ENCODE measurements around the gene ADPRS.
A peak's percentile ranks its signal among the peaks of the same experiment; 100 is the strongest.

The ADPRS gene

DNA sequence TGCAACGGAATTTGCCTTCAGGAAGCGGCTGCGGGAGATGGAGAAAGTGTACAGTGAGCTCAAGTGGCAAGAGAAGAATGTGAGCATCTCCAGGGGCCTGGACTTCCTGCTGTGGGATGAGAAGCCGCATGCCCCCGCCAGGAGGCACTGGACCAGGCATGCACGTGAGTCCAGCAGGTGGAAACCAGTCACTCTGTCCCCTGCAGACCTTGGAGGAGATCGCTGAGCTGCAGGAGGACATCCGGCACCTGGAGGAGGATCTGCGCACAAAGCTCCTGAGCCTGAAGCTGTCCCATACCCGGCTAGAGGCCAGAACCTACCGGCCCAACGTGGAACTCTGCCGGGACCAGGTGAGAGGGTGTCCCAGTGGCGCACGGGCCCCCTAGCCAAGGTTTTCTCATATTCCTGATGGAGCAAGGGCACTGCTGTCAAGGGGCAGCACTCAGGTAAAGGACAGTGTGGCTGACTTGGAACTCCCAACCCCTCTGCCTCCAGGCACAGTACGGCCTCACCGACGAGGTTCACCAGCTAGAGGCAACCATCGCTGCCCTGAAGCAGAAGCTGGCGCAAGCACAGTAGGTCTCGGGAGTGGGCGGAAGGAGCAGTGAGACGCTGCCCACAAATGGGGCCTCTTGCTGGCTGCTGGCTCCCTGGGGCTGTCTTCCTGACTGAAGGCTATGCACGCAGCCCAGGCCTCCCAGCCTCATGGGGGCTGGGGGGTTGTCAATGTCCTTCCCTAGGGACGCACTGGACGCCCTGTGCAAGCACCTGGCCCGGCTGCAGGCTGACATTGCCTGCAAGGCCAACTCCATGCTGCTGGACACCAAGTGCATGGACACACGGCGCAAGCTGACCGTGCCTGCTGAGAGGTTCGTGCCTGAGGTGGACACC, 1.2 kb upstream of the ADPRS start:
- no peak overlapping the region for H3K4me3 ChIP-seq (ENCODE audit: low read length)
- no peak for DNase-seq (ENCODE audit: low read depth)
- TF ChIP-seq, protein P1, sequence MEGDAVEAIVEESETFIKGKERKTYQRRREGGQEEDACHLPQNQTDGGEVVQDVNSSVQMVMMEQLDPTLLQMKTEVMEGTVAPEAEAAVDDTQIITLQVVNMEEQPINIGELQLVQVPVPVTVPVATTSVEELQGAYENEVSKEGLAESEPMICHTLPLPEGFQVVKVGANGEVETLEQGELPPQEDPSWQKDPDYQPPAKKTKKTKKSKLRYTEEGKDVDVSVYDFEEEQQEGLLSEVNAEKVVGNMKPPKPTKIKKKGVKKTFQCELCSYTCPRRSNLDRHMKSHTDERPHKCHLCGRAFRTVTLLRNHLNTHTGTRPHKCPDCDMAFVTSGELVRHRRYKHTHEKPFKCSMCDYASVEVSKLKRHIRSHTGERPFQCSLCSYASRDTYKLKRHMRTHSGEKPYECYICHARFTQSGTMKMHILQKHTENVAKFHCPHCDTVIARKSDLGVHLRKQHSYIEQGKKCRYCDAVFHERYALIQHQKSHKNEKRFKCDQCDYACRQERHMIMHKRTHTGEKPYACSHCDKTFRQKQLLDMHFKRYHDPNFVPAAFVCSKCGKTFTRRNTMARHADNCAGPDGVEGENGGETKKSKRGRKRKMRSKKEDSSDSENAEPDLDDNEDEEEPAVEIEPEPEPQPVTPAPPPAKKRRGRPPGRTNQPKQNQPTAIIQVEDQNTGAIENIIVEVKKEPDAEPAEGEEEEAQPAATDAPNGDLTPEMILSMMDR (IDR thresholded peaks at IDR 0.05; ENCODE audit: insufficient read depth, low read depth, low read length, missing control alignments) = no peak

DNA sequence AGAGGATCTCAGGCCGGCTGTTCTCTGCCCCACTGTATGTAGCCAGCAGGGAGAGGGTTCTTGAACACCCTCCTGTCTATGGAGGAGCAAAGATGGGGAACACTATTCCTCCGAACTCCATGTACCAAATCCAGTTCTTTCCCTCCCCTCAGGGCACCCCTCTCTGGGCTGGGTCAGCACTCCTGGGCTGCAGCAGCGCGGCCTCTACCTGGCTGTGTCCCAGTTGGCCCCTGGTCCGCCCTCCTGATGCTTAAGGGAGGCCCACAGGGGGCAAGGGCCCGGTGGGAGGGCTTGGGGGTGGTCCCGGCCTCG, 471 bp upstream of the ADPRS start:
- peak overlapping the region; percentile 76 for H3K4me3 ChIP-seq (ENCODE audit: low read length)

DNA sequence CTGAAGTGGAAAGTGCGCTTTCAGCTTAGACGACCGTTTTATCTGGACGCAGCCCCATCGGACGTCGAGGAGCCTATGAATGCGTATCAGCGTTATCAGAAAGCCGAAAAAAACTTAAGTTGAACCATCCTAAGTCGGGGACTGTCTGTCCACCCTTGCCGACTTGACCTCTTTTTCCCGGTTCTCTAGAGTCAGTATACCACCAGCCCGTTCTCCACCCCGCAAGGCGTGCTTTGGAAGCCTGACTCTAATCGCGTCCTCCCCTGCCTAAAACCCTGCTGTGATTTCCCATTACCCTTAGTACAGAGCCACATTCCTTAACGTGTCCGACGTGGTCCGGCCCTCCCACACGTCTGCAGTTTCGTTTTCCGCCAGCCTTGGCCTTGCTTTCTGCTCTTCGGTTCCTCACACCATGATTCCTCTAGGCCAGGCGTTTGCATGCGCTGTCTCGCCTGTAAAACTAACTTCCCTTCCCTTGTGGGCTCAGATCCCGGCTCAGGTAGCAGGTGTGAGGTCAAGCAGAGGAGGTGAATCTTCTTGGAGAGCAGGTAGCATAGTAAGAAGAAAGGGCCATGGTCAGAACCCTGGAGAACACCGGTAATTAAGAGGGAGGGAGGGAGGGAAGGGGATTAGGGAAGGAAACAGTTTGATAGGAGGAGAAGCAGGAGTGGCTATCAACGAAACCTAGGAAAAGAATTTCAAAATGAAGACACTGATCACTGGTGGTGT, 865 bp downstream of the ADPRS start:
- DNase-seq (ENCODE audit: low read depth) = peak; percentile 34
- peak overlapping the region; percentile 76 for H3K4me3 ChIP-seq (ENCODE audit: low read length)
- TF ChIP-seq, protein P1 (IDR thresholded peaks at IDR 0.05; ENCODE audit: insufficient read depth, low read depth, low read length, missing control alignments) = no peak

More for the DNA sequence above, 471 bp upstream of the ADPRS start:
- DNase-seq (ENCODE audit: low read depth) = no peak
- TF ChIP-seq, protein P1 (IDR thresholded peaks at IDR 0.05; ENCODE audit: insufficient read depth, low read depth, low read length, missing control alignments) = no peak

DNA sequence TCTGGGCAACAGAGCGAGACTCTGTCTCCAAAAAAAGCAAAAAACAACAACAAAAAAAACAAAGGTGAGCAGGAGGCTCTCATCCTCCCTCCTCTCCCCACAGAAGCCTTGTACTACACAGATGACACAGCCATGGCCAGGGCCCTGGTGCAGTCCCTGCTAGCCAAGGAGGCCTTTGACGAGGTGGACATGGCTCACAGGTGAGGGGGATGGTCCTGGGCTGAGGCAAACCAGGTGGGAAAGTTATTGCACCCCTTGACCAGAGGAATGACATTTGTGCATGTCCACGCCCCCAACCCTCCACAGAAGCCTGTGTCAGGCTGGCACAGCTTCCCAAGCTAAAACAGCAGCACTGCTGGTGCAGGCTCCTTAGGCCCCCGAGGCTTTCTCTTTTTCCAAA, 2.4 kb downstream of the ADPRS start:
- no peak for DNase-seq (ENCODE audit: low read depth)
- TF ChIP-seq, protein P1 (IDR thresholded peaks at IDR 0.05; ENCODE audit: insufficient read depth, low read depth, low read length, missing control alignments) = no peak
- H3K4me3 ChIP-seq (ENCODE audit: low read length) = no peak overlapping the region

DNA sequence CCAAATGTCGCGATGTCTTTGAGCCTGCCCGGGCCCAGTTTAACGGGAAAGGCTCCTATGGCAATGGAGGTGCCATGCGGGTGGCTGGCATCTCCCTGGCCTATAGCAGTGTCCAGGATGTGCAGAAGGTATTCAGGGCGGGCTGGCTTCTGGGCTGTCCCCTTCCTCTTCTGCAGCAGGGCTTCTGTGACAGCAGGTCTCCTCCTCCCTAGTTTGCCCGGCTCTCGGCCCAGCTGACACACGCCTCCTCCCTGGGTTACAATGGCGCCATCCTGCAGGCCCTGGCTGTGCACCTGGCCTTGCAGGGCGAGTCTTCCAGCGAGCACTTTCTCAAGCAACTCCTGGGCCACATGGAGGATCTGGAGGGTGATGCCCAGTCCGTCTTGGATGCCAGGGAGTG, 3.0 kb downstream of the ADPRS start:
- DNase-seq (ENCODE audit: low read depth) = no peak
- no peak overlapping the region for H3K4me3 ChIP-seq (ENCODE audit: low read length)
- TF ChIP-seq, protein P1 (IDR thresholded peaks at IDR 0.05; ENCODE audit: insufficient read depth, low read depth, low read length, missing control alignments) = no peak

DNA sequence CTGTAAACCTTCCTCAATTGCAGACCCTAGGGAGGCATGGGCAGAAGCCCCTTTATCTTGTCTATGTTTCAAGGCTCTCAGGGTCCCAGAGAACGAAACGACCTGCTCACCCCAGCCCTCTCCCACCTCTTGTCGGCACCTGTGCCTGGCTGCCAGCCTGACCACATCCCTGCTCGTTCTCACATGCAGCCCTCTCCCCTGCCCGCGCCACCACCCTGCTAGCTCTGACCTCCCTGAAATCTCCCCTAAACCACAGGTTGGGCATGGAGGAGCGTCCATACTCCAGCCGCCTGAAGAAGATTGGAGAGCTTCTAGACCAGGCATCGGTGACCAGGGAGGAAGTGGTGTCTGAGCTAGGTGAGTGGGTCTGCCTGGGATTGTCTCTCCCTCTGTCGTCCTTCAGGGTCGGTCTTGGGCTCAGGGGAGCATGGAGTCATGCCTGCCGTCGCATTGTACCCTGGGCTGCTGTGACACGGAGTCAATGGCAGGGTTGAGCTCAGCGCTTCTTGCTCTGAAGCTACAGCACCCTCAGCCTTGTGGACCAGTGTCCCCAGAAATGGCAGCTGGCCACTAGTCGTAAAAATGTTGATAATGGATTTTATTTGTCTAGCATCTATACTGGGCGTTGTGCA, 3.6 kb downstream of the ADPRS start:
- H3K4me3 ChIP-seq (ENCODE audit: low read length) = no peak overlapping the region
- TF ChIP-seq, protein P1 (IDR thresholded peaks at IDR 0.05; ENCODE audit: insufficient read depth, low read depth, low read length, missing control alignments) = no peak
- no peak for DNase-seq (ENCODE audit: low read depth)

Data from epithelial cell of esophagus (primary cell).